IMR-90 (cell line): ENCODE data around the gene RPH3AL. TPM values are rescaled to one million over a fixed set of nuclear protein-coding genes. Genes with fewer than 3 reads are reported as not detected.

Source experiments
- ATAC-seq: fragments of 200-7000 bp; cut with Tn5 transposase; 2 replicates; pipeline ENCODE4 v1.9.1; 2020; ENCODE audit warnings: low read depth, mild to moderate bottlenecking, moderate library complexity
- BruUV-seq: library from RNA; stranded (reverse); fragments of 400-500 nt; replicated peaks from 2 replicates; lab custom pipeline; 2021; lab: Mats Ljungman, UMichigan
- CTCF ChIA-PET: fragments of 300-600 bp; formaldehyde crosslinking; extraction: SDS; loops from one replicate; lab custom pipeline; 2021; ENCODE audit warnings: antibody characterized with exemption; lab: Yijun Ruan, JAX
- POLR2A ChIA-PET: fragments of 300-600 bp; sonication (Branson Sonifier 250); formaldehyde crosslinking; loops from one replicate; lab custom pipeline; 2022; ENCODE audit warnings: antibody characterized with exemption; ENCODE audit not compliant: unreplicated experiment; lab: Charles Lee
- DNase-seq: peaks from one replicate; pipeline ENCODE4 v3.0.0; 2013
- H2AFZ ChIP-seq: replicated peaks from 2 replicates; pipeline ENCODE3; 2013; ENCODE audit warnings: low read length, mild to moderate bottlenecking; ENCODE audit not compliant: poor library complexity
- H2AK5ac ChIP-seq: 2 replicates; pipeline ENCODE4 v1.6.1; 2013; ENCODE audit warnings: low read depth, low read length, inconsistent platforms
- H2AK9ac ChIP-seq: replicated peaks from 2 replicates; pipeline ENCODE3; 2013; ENCODE audit warnings: mild to moderate bottlenecking, low read depth, low read length, moderate library complexity; ENCODE audit not compliant: poor library complexity
- H2BK120ac ChIP-seq: 2 replicates; pipeline ENCODE4 v1.6.1; 2013; ENCODE audit warnings: low read depth, low read length, inconsistent platforms
- H2BK15ac ChIP-seq: 3 replicates; pipeline ENCODE4 v1.6.1; 2013; ENCODE audit warnings: low read depth, low read length, inconsistent platforms
- H2BK20ac ChIP-seq: 2 replicates; pipeline ENCODE4 v1.6.1; 2013; ENCODE audit warnings: low read depth, mild to moderate bottlenecking, inconsistent platforms, low read length, moderate library complexity
- H2BK5ac ChIP-seq: 2 replicates; pipeline ENCODE4 v1.6.1; 2013; ENCODE audit warnings: mild to moderate bottlenecking, low read depth, low read length, inconsistent platforms; ENCODE audit not compliant: poor library complexity, severe bottlenecking
- H3K14ac ChIP-seq: replicated peaks from 2 replicates; pipeline ENCODE4 v1.6.1; 2013; ENCODE audit warnings: low read depth, low read length, inconsistent platforms
- H3K18ac ChIP-seq: 2 replicates; pipeline ENCODE4 v1.6.1; 2013; ENCODE audit warnings: low read depth, low read length, control low read depth
- H3K23ac ChIP-seq: 2 replicates; pipeline ENCODE4 v1.6.1; 2013; ENCODE audit warnings: low read depth, low read length, inconsistent platforms
- H3K27ac ChIP-seq: 2 replicates; pipeline ENCODE4 v1.5.1; 2013; ENCODE audit warnings: mild to moderate bottlenecking, control low read depth, low read length; ENCODE audit not compliant: insufficient read depth
- H3K27me3 ChIP-seq: 2 replicates; pipeline ENCODE4 v1.6.1; 2013; ENCODE audit warnings: low read length; ENCODE audit not compliant: control insufficient read depth, insufficient read depth
- H3K36me3 ChIP-seq: 2 replicates; pipeline ENCODE4 v1.6.1; 2013; ENCODE audit warnings: low read length, mixed read lengths; ENCODE audit not compliant: control insufficient read depth, insufficient read depth
- H3K4ac ChIP-seq: 2 replicates; pipeline ENCODE4 v1.6.1; 2013; ENCODE audit warnings: low read depth, low read length, inconsistent platforms
- H3K4me1 ChIP-seq: 2 replicates; pipeline ENCODE4 v1.6.1; 2013; ENCODE audit warnings: low read length, mixed read lengths; ENCODE audit not compliant: control insufficient read depth, insufficient read depth
- H3K4me2 ChIP-seq: 2 replicates; pipeline ENCODE4 v1.6.1; 2013; ENCODE audit warnings: low read depth, mild to moderate bottlenecking, control low read depth, low read length, moderate library complexity
- H3K4me3 ChIP-seq: 2 replicates; pipeline ENCODE4 v1.5.1; 2013; ENCODE audit warnings: low read depth, mild to moderate bottlenecking, control low read depth, low read length, moderate library complexity; ENCODE audit not compliant: insufficient read depth
- H3K56ac ChIP-seq: 2 replicates; pipeline ENCODE4 v1.6.1; 2013; ENCODE audit warnings: low read length, inconsistent platforms; ENCODE audit not compliant: insufficient read depth; ENCODE audit errors: extremely low read depth
- H3K79me1 ChIP-seq, 2 experiments: 2 replicates each; pipeline ENCODE4 v1.6.1; 2013; ENCODE audit warnings: low read length in 2 of 2, inconsistent platforms in 1 of 2, low read depth in 1 of 2
- H3K9ac ChIP-seq: 2 replicates; pipeline ENCODE4 v1.6.1; 2013; ENCODE audit warnings: low read depth, low read length, control low read depth
- H3K9me1 ChIP-seq: 2 replicates; pipeline ENCODE4 v1.6.1; 2013; ENCODE audit warnings: low read length, inconsistent platforms; ENCODE audit not compliant: insufficient read depth
- H3K9me3 ChIP-seq: 2 replicates; pipeline ENCODE4 v1.6.1; 2013; ENCODE audit warnings: low read length; ENCODE audit not compliant: control insufficient read depth, insufficient read depth
- H4K20me1 ChIP-seq: 2 replicates; pipeline ENCODE4 v1.6.1; 2013; ENCODE audit warnings: low read length, inconsistent platforms; ENCODE audit not compliant: insufficient read depth
- H4K5ac ChIP-seq: 2 replicates; pipeline ENCODE4 v1.6.1; 2013; ENCODE audit warnings: mild to moderate bottlenecking, low read depth, low read length, control low read depth
- H4K8ac ChIP-seq, 2 experiments: 2 replicates each; pipeline ENCODE4 v1.6.1; 2013; ENCODE audit warnings: low read depth in 2 of 2, low read length in 2 of 2, control low read depth in 1 of 2, inconsistent platforms in 1 of 2
- H4K91ac ChIP-seq: 2 replicates; pipeline ENCODE4 v1.6.1; 2013; ENCODE audit warnings: low read depth, low read length, inconsistent platforms; ENCODE audit not compliant: insufficient read depth
- CEBPB ChIP-seq: IDR thresholded peaks from 2 replicates; pipeline ENCODE4 v1.6.1; 2012; ENCODE audit warnings: low read depth, low read length, improper control_type of control experiment
- FOS ChIP-seq: fragments of 150-350 bp; IDR thresholded peaks from 2 replicates; pipeline ENCODE4 v1.6.1; 2016; ENCODE audit warnings: low read depth, low read length
- MAFK ChIP-seq: IDR thresholded peaks from 2 replicates; pipeline ENCODE4 v1.6.1; 2012; ENCODE audit warnings: low read depth, low read length, improper control_type of control experiment
- MAZ ChIP-seq: IDR thresholded peaks from 2 replicates; pipeline ENCODE4 v1.6.1; 2012; ENCODE audit warnings: low read depth, mild to moderate bottlenecking, low read length, improper control_type of control experiment, moderate library complexity, borderline replicate concordance
- POLR2A ChIP-seq: IDR thresholded peaks from 2 replicates; pipeline ENCODE4 v1.6.1; 2012; ENCODE audit warnings: mild to moderate bottlenecking, low read depth, low read length
- SMC3 ChIP-seq: fragments of 150-350 bp; IDR thresholded peaks from 2 replicates; pipeline ENCODE4 v1.6.1; 2016; ENCODE audit warnings: low read depth, mild to moderate bottlenecking, antibody characterized with exemption, low read length, moderate library complexity
- WGBS, 2 experiments: methylation state at CpG; one replicate each; pipeline versions ENCODE4 v1.1.5 to v1.1.7; 2013; ENCODE audit warnings: missing lambda C conversion rate in 2 of 2; ENCODE audit not compliant: insufficient read length in 1 of 2; ENCODE audit errors: extremely low coverage in 2 of 2; 5-methylcytosine and 5-hydroxymethylcytosine counted together
- dilution Hi-C: fragments of 300-500 bp; cut with HindIII; formaldehyde crosslinking; loops from one replicate; pipeline ENCODE4 v1.14.3; 2018; ENCODE audit warnings: low sequenced_read_pairs; ENCODE audit not compliant: unreplicated experiment
- in situ Hi-C: fragments of 300-500 bp; cut with MboI; formaldehyde crosslinking; loops from 3 replicates; pipeline ENCODE4 v1.14.3; 2019; ENCODE audit warnings: low sequenced_read_pairs, inconsistent platforms, mixed read lengths
- intact Hi-C: fragments of 100-400 bp; cut with micrococcal nuclease; formaldehyde crosslinking; loops from 2 replicates; pipeline ENCODE4 v1.10.0; 2022
- polyA plus RNA-seq, 3 experiments: library from polyadenylated mRNA; depleted of rRNA; stranded (reverse); fragments of >200 nt; gene quantifications; 2 replicates each; pipeline ENCODE4 v1.2.3, GENCODE V29; 2012; ENCODE audit warnings: low replicate concordance in 1 of 3
- total RNA-seq: library from RNA; depleted of rRNA; stranded (reverse); fragments of >200 nt; gene quantifications from 2 replicates; pipeline ENCODE4 v1.2.3, GENCODE V29; 2012

Gene RPH3AL
- total and polyA plus RNA-seq, 2 of the 4 experiments (the other 2 are of a cell fraction): 1.8 to 2.5 TPM

- no peak for TF ChIP-seq SMC3
Observed at GRCh38 chr17:223723-224471, 128.7 kb downstream of the RPH3AL start (continued).

- Histone ChIP-seq H3K27me3 (peaks cover 2% of the 10 kb centered on the region; the same call in 1 of the 2 replicates), H4K20me1 (no peaks in the 10 kb centered on the region), H3K9me1 (no peaks in the 10 kb centered on the region), H2BK120ac (no peak overlapping the region), H3K9ac (no peak overlapping the region), H3K4ac (no peak overlapping the region), H3K4me3 (no peak overlapping the region), H4K8ac (no peak overlapping the region), H3K9me3 (no peaks in the 10 kb centered on the region), H3K23ac (no peak overlapping the region), H4K5ac (no peak overlapping the region), H3K79me1 (no peaks in the 10 kb centered on the region), H3K56ac (no peak overlapping the region), H3K14ac (no peak overlapping the region), H3K4me2 (no peak overlapping the region), H2BK15ac (no peak overlapping the region), H2BK5ac (no peak overlapping the region), H4K91ac (no peak overlapping the region), H2AFZ (no peak overlapping the region), H2AK9ac (no peak overlapping the region), H3K18ac (no peak overlapping the region), H2BK20ac (no peak overlapping the region), H3K36me3 (no peaks in the 10 kb centered on the region), H2AK5ac (no peak overlapping the region), H3K27ac (no peak overlapping the region), H3K4me1 (no peaks in the 10 kb centered on the region)
- 0% methylated on average over 1 of the region's 8 CpGs; no CpG with 5 or more reads in 1 of the 2 experiments for WGBS, 2 experiments
- no peak for DNase-seq
- intact Hi-C loops: no loop called here
- dilution Hi-C loops: no loop called here
- no peak for TF ChIP-seq CEBPB
- no peak for TF ChIP-seq POLR2A
- no peak for TF ChIP-seq FOS
- TF ChIP-seq MAZ: no peak
- no peak for TF ChIP-seq MAFK
- in situ Hi-C loops: no loop called here
- no peak for ATAC-seq
- CTCF ChIA-PET: interaction anchor here (0.7 kb wide), 1 partner anchor 22 kb away, joined by 3 read pairs; no protein-coding TSS in a partner anchor
- POLR2A ChIA-PET: no interaction called here
- BruUV-seq: no TSS peak
Observed at GRCh38 chr17:222172-222571, 130.4 kb downstream of the RPH3AL start.
